CD14-positive monocyte (primary cell): ENCODE results near the gene TTLL12. TPM values are rescaled to one million over a fixed set of nuclear protein-coding genes. Genes with fewer than 3 reads are reported as not detected.

ENCODE experiments used
- DNase-seq, 3 donors: peaks; one replicate each; pipeline ENCODE4 v3.0.0-alpha.2; 2011 to 2022
- H2AFZ ChIP-seq: 2 replicates; pipeline ENCODE4 v1.6.0; 2012; ENCODE audit warnings: mild to moderate bottlenecking, low read depth, low read length, inconsistent platforms; ENCODE audit not compliant: insufficient read depth, poor library complexity, severe bottlenecking
- H3K27ac ChIP-seq, 2 donors: 1 replicate in 1 of 2; 2 replicates in 1 of 2; pipeline ENCODE4 v1.5.1; 2012 to 2013; ENCODE audit warnings: low read length in 2 of 2, control low read depth in 1 of 2, inconsistent platforms in 1 of 2, low read depth in 1 of 2, mild to moderate bottlenecking in 1 of 2
- H3K27me3 ChIP-seq, 2 donors: one replicate each; pipeline versions ENCODE4 v1.6.0 to v1.6.1; 2011 to 2013; ENCODE audit warnings: low read length in 2 of 2; ENCODE audit not compliant: control insufficient read depth in 2 of 2, insufficient read depth in 2 of 2
- H3K36me3 ChIP-seq, 2 donors: replicated peaks in 1 of 2; 1 replicate in 1 of 2; 2 replicates in 1 of 2; pipeline versions ENCODE4 v1.5.1 to v1.6.1; 2012 to 2013; ENCODE audit warnings: low read length in 2 of 2, control low read depth in 1 of 2, inconsistent platforms in 1 of 2, mild to moderate bottlenecking in 1 of 2; ENCODE audit not compliant: insufficient read depth in 2 of 2, control insufficient read depth in 1 of 2
- H3K4me1 ChIP-seq, 2 donors: 1 replicate in 1 of 2; 2 replicates in 1 of 2; pipeline versions ENCODE4 v1.5.1 to v1.6.1; 2012 to 2013; ENCODE audit warnings: low read length in 2 of 2, control low read depth in 1 of 2, inconsistent platforms in 1 of 2, mild to moderate bottlenecking in 1 of 2, moderate library complexity in 1 of 2; ENCODE audit not compliant: insufficient read depth in 2 of 2, control insufficient read depth in 1 of 2
- H3K4me2 ChIP-seq: replicated peaks from 2 replicates; pipeline ENCODE3; 2012; ENCODE audit warnings: low read length, moderate library complexity, mild to moderate bottlenecking; ENCODE audit not compliant: poor library complexity, severe bottlenecking; ENCODE audit errors: extremely low read depth
- H3K4me3 ChIP-seq, 3 experiments: fragments of 200-600 bp in 1 of 3; sonication (generic) in 1 of 3; replicated peaks in 1 of 3; 1 replicate in 2 of 3; 2 replicates in 1 of 3; pipeline ENCODE4 v1.5.1; 2011 to 2013; ENCODE audit warnings: low read length in 3 of 3, mild to moderate bottlenecking in 3 of 3, control low read depth in 2 of 3, low read depth in 2 of 3, inconsistent platforms in 1 of 3, moderate library complexity in 1 of 3
- H3K79me2 ChIP-seq: 2 replicates; pipeline ENCODE4 v1.6.0; 2012; ENCODE audit warnings: mild to moderate bottlenecking, control low read depth, inconsistent platforms, low read length, moderate library complexity; ENCODE audit not compliant: insufficient read depth
- H3K9ac ChIP-seq: 2 replicates; pipeline ENCODE4 v1.6.0; 2017; ENCODE audit warnings: low read length, mild to moderate bottlenecking; ENCODE audit not compliant: insufficient read depth, poor library complexity, severe bottlenecking
- H3K9me3 ChIP-seq, 2 donors: replicated peaks in 1 of 2; 1 replicate in 1 of 2; 2 replicates in 1 of 2; pipeline versions ENCODE4 v1.5.1 to v1.6.1; 2012 to 2013; ENCODE audit warnings: low read length in 2 of 2, control low read depth in 1 of 2; ENCODE audit not compliant: control insufficient read depth in 1 of 2, insufficient read depth in 1 of 2
- H4K20me1 ChIP-seq: 2 replicates; pipeline ENCODE4 v1.6.0; 2012; ENCODE audit warnings: mild to moderate bottlenecking, low read length, control low read depth, moderate library complexity; ENCODE audit not compliant: insufficient read depth
- H3K27ac Mint-ChIP-seq, 7 donors: one replicate each; pipeline ENCODE4 v1.8.0; 2020; ENCODE audit warnings: mild to moderate bottlenecking in 7 of 7, mixed read lengths in 7 of 7, moderate library complexity in 6 of 7, inconsistent platforms in 2 of 7
- H3K27me3 Mint-ChIP-seq, 3 donors: one replicate each; pipeline ENCODE4 v1.8.0; 2021 to 2022; ENCODE audit warnings: low read depth in 3 of 3, mild to moderate bottlenecking in 3 of 3, mixed read lengths in 3 of 3, moderate library complexity in 3 of 3, inconsistent platforms in 1 of 3
- H3K36me3 Mint-ChIP-seq, 2 donors: one replicate each; pipeline ENCODE4 v1.8.0; 2020; ENCODE audit warnings: mixed read lengths in 2 of 2, inconsistent platforms in 1 of 2, mild to moderate bottlenecking in 1 of 2
- H3K4me1 Mint-ChIP-seq: one replicate; pipeline ENCODE4 v1.8.0; 2020; ENCODE audit warnings: mild to moderate bottlenecking, mixed read lengths
- H3K4me3 Mint-ChIP-seq, 2 donors: one replicate each; pipeline ENCODE4 v1.8.0; 2020; ENCODE audit warnings: mild to moderate bottlenecking in 2 of 2, mixed read lengths in 2 of 2, moderate library complexity in 1 of 2
- H3K9me3 Mint-ChIP-seq, 7 donors: one replicate each; pipeline ENCODE4 v1.8.0; 2020 to 2022; ENCODE audit warnings: mixed read lengths in 7 of 7, mild to moderate bottlenecking in 6 of 7, moderate library complexity in 6 of 7, inconsistent platforms in 2 of 7
- WGBS: methylation state at CpG from one replicate; pipeline ENCODE4 v1.1.5; 2013; ENCODE audit warnings: missing lambda C conversion rate; ENCODE audit not compliant: insufficient coverage; 5-methylcytosine and 5-hydroxymethylcytosine counted together
- intact Hi-C, 2 donors: fragments of 100-400 bp; cut with micrococcal nuclease; formaldehyde crosslinking; loops; one replicate each; pipeline versions ENCODE4 v1.15.0 to v1.15.1; 2023
- polyA plus RNA-seq, 3 donors: library from polyadenylated mRNA; depleted of rRNA in 1 of 3; unstranded in 2 of 3; stranded (reverse) in 1 of 3; fragments of 300-500 nt in 2 of 3; fragments of >200 nt in 1 of 3; fragmentation: Illumina TruSeq in 2 of 3; gene quantifications; 1 replicate in 2 of 3; 2 replicates in 1 of 3; pipeline ENCODE4 v1.2.3, GENCODE V29; 2012 to 2021
- TF ChIP-seq, protein P1 (sequence below): fragments of 200-600 bp; IDR thresholded peaks from one replicate; pipeline ENCODE4 v1.8.0; 2022; ENCODE audit warnings: antibody characterized with exemption, mild to moderate bottlenecking

TTLL12 gene
- polyA plus RNA-seq, 3 donors = 9.5 to 16.6 (median 16.5) TPM

GRCh38 chr22:43206509-43207161, 19.7 kb upstream of the TTLL12 start:
- no peaks in the 10 kb centered on the region for H3K9me3 ChIP-seq
- H3K36me3 ChIP-seq = no peaks in the 10 kb centered on the region
- no peaks in the 10 kb centered on the region for H3K4me1 ChIP-seq
- no peak for DNase-seq
- peaks cover 2% of the 10 kb centered on the region for H3K4me1 Mint-ChIP-seq
- H3K4me3 ChIP-seq = no peak overlapping the region
- peaks cover 0 to 10% (median 2%) of the 10 kb centered on the region in 3 donors for H3K27me3 Mint-ChIP-seq
- H3K4me3 Mint-ChIP-seq = no peak overlapping the region
- H3K4me2 ChIP-seq = no peak overlapping the region
- no peak overlapping the region for H3K27ac Mint-ChIP-seq
- intact Hi-C loops = no loop called here
- TF ChIP-seq, protein P1, sequence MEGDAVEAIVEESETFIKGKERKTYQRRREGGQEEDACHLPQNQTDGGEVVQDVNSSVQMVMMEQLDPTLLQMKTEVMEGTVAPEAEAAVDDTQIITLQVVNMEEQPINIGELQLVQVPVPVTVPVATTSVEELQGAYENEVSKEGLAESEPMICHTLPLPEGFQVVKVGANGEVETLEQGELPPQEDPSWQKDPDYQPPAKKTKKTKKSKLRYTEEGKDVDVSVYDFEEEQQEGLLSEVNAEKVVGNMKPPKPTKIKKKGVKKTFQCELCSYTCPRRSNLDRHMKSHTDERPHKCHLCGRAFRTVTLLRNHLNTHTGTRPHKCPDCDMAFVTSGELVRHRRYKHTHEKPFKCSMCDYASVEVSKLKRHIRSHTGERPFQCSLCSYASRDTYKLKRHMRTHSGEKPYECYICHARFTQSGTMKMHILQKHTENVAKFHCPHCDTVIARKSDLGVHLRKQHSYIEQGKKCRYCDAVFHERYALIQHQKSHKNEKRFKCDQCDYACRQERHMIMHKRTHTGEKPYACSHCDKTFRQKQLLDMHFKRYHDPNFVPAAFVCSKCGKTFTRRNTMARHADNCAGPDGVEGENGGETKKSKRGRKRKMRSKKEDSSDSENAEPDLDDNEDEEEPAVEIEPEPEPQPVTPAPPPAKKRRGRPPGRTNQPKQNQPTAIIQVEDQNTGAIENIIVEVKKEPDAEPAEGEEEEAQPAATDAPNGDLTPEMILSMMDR = no peak
- no peak overlapping the region for H3K27ac ChIP-seq
- 45% methylated on average over 21 of the region's 23 CpGs for WGBS
- H3K9ac ChIP-seq = no peak overlapping the region
- H3K27me3 ChIP-seq = no peaks in the 10 kb centered on the region
- H4K20me1 ChIP-seq = no peaks in the 10 kb centered on the region
- H3K79me2 ChIP-seq = no peaks in the 10 kb centered on the region
- peaks cover 0 to 2% (median 0%) of the 10 kb centered on the region in 7 donors for H3K9me3 Mint-ChIP-seq
- no peak overlapping the region for H2AFZ ChIP-seq
- no peaks in the 10 kb centered on the region for H3K36me3 Mint-ChIP-seq

DNA sequence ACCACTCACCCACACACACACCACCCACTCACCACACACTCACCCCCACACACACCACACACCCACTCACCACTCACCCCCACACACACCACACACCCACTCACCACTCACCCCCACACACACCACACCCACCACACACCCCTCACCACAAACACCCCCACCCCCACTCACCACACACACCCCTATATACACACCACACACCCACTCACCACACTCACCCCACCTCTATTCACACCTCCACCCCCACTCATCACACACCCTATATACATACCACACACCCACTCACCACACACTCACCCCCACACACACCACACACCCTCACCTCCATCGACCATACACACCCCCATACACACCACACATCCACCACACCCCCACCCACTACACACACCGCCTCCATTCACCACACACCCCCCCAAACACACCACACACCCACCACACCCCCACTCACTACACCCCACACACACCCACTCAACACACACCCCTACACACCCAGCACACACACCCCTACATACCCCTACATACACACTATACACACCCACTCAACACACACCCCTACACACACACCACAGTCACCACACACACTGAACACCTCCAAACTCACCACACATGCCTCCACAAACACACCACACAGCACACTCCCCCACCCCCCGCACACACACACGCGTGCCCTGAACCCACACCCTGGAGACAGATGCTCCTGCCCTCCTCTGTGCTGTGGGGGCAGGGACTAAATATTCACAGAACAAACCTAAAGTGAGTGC, 19.0 kb upstream of the TTLL12 start:
- H3K9me3 Mint-ChIP-seq = peaks cover 0 to 4% (median 0%) of the 10 kb centered on the region in 7 donors
- 88% methylated on average over 2 of the region's 5 CpGs for WGBS
- no peaks in the 10 kb centered on the region for H3K27me3 ChIP-seq
- DNase-seq = no peak
- H3K4me3 Mint-ChIP-seq = no peak overlapping the region
- no peaks in the 10 kb centered on the region for H3K36me3 ChIP-seq
- no peaks in the 10 kb centered on the region for H4K20me1 ChIP-seq
- H3K36me3 Mint-ChIP-seq = no peaks in the 10 kb centered on the region
- no peaks in the 10 kb centered on the region for H3K9me3 ChIP-seq
- H3K27ac ChIP-seq = no peak overlapping the region
- TF ChIP-seq, protein P1 = no peak
- peaks cover 0 to 10% (median 2%) of the 10 kb centered on the region in 3 donors for H3K27me3 Mint-ChIP-seq
- H2AFZ ChIP-seq = no peak overlapping the region
- no peaks in the 10 kb centered on the region for H3K4me1 ChIP-seq
- no peaks in the 10 kb centered on the region for H3K79me2 ChIP-seq
- H3K9ac ChIP-seq = no peak overlapping the region
- H3K4me2 ChIP-seq = no peak overlapping the region
- intact Hi-C loops = no loop called here
- no peak overlapping the region for H3K4me3 ChIP-seq
- H3K4me1 Mint-ChIP-seq = peaks cover 2% of the 10 kb centered on the region
- no peak overlapping the region for H3K27ac Mint-ChIP-seq
